HG03378 (cell line): ENCODE measurements around the gene RNU1-4.
A peak's percentile ranks its signal among the peaks of the same experiment; 100 is the strongest.
"Not testable (repeated sequence)": the region's sequence is repeated elsewhere in the genome, so short reads cannot be mapped to it uniquely, and the experiment has no call there.

Source experiments
- ATAC-seq: cut with Tn5 transposase; IDR thresholded peaks from one replicate; pipeline ENCODE4 v1.9.1; 2021; ENCODE audit warnings: mild to moderate bottlenecking, moderate library complexity; ENCODE audit not compliant: unreplicated experiment

RNU1-4 gene

GRCh38 chr1:16740047-16740964, at the start of gene RNU1-4:
TSS of gene RNU1-4 (plus strand) at chr1:16740516.
- ATAC-seq = peak; percentile 77

GRCh38 chr1:16690971-16691682, 49.2 kb upstream of the RNU1-4 start:
- not testable (repeated sequence) for ATAC-seq

- not testable (repeated sequence) for ATAC-seq
Measured at GRCh38 chr1:16692283-16692682, 48.0 kb upstream of the RNU1-4 start.

GRCh38 chr1:16692717-16693448, 47.4 kb upstream of the RNU1-4 start:
- not testable (repeated sequence) for ATAC-seq

- ATAC-seq = not testable (repeated sequence)
Measured at GRCh38 chr1:16693449-16694307, 46.6 kb upstream of the RNU1-4 start.

GRCh38 chr1:16694308-16694702, 46.0 kb upstream of the RNU1-4 start:
- not testable (repeated sequence) for ATAC-seq

GRCh38 chr1:16696507-16697150, 43.7 kb upstream of the RNU1-4 start:
- not testable (repeated sequence) for ATAC-seq

- not testable (repeated sequence) for ATAC-seq
Measured at GRCh38 chr1:16697152-16697551, 43.2 kb upstream of the RNU1-4 start.

- ATAC-seq = not testable (repeated sequence)
Measured at GRCh38 chr1:16699440-16699839, 40.9 kb upstream of the RNU1-4 start.

- not testable (repeated sequence) for ATAC-seq
Measured at GRCh38 chr1:16700138-16700895, 40.0 kb upstream of the RNU1-4 start.

GRCh38 chr1:16701189-16701588, 39.1 kb upstream of the RNU1-4 start:
- not testable (repeated sequence) for ATAC-seq

- not testable (repeated sequence) for ATAC-seq
Measured at GRCh38 chr1:16702280-16702679, 38.0 kb upstream of the RNU1-4 start.

GRCh38 chr1:16703141-16703540, 37.2 kb upstream of the RNU1-4 start:
- not testable (repeated sequence) for ATAC-seq

- not testable (repeated sequence) for ATAC-seq
Measured at GRCh38 chr1:16703602-16704001, 36.7 kb upstream of the RNU1-4 start.

- not testable (repeated sequence) for ATAC-seq
Measured at GRCh38 chr1:16704076-16704475, 36.2 kb upstream of the RNU1-4 start.

GRCh38 chr1:16704502-16705100, 35.7 kb upstream of the RNU1-4 start:
- not testable (repeated sequence) for ATAC-seq

GRCh38 chr1:16706302-16706701, 34.0 kb upstream of the RNU1-4 start:
- not testable (repeated sequence) for ATAC-seq
